ENCODE measurements around the gene DUSP28.

- TF ChIP-seq EP300 (IDR thresholded peaks at IDR 0.05) (no peak), POLR2A (IDR thresholded peaks at IDR 0.05) (no peak)
- TF ChIP-seq, protein P1, sequence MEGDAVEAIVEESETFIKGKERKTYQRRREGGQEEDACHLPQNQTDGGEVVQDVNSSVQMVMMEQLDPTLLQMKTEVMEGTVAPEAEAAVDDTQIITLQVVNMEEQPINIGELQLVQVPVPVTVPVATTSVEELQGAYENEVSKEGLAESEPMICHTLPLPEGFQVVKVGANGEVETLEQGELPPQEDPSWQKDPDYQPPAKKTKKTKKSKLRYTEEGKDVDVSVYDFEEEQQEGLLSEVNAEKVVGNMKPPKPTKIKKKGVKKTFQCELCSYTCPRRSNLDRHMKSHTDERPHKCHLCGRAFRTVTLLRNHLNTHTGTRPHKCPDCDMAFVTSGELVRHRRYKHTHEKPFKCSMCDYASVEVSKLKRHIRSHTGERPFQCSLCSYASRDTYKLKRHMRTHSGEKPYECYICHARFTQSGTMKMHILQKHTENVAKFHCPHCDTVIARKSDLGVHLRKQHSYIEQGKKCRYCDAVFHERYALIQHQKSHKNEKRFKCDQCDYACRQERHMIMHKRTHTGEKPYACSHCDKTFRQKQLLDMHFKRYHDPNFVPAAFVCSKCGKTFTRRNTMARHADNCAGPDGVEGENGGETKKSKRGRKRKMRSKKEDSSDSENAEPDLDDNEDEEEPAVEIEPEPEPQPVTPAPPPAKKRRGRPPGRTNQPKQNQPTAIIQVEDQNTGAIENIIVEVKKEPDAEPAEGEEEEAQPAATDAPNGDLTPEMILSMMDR (IDR thresholded peaks at IDR 0.05) = no peak
Observed at GRCh38 chr2:240520974-240521350, 39.2 kb upstream of the DUSP28 start.

All from ovary (tissue), 3 donors.